GM19025 (cell line): ENCODE measurements around the gene GPR139.

Experiments used
- ATAC-seq: cut with Tn5 transposase; IDR thresholded peaks from one replicate; pipeline ENCODE4 v1.9.1; 2021; ENCODE audit warnings: mild to moderate bottlenecking, low read depth, moderate library complexity; ENCODE audit not compliant: unreplicated experiment

GPR139 gene

DNA sequence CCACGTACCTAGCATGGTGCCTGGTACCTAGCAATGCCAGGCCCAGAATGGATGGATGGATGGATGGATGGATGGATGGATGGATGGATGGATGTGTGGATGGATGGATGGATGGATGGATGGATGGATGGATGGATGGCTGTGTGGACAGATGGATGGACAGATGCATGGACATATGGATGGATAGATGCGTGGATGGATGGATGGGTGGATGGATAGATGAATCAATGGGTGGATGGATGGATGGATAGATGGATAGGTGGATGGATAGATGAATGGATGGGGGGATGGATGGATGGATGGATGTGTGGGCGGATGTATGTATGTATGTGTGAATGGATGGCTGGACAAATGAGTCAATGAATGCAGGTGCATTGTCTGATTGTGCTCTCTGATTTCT is 12.6 kb downstream of the GPR139 start:
- no peak for ATAC-seq

DNA sequence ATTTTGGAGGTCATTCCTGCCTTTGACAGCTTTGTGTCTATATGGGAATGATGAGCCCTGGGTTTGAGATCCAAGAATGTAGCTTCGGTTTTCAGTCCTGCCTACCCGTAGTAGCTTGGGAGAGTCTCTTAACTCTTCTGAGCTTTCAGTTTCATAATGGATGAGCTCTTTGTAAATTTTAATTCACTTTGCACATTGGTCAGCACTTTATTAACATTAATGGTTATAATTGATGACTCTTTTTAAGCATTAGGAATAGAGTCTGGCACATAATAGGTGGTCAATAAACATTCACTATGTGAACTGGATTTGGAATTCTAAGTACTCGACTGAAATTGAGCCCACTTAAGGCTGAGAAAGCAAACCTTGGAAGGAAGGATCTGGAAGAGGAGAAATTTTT is 17.3 kb downstream of the GPR139 start:
- ATAC-seq: no peak

DNA sequence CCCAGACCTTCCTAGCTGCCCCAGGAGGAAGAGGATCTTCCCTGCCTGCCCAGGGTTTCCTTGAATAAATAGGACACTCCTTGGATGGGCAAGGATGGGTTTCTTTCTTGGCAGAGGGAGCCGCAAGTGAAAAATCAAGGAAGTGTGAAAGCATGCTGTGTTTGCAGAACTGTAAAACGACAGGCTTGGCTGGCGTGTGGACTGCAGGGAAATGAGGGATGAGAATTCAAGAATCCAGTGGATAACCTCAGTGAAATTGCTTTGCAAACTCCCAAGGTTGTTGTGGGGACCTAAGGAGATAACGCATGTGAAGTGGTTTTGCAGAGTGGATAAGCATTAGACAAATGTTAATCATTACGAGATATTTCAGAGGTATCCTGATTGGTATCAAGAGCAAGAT is 20.4 kb downstream of the GPR139 start:
- ATAC-seq: no peak

DNA sequence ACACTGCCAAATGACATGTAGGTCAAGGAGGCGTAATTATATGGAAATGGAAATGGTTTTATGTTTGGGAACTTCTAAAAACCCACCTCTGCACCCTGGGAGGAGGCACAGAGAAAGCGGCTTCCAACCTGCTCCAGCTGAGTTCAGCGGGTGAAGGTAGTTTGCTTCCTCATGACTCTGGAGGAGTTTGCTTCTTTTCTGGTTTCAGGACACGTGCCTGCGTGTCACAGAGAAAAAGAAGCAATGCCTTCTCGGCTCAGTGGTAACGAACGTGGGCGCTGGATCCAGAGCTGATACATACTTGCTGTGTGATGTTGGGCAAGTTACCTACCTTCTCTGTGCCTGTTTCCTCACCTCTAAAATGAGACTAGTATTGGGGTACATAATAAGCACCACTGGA is 22.1 kb downstream of the GPR139 start:
- ATAC-seq: no peak

GRCh38 chr16:20051147-20051546 is 22.5 kb downstream of the GPR139 start:
- ATAC-seq: no peak

GRCh38 chr16:20049831-20050230 is 23.9 kb downstream of the GPR139 start:
- ATAC-seq: no peak

GRCh38 chr16:20045886-20046285 is 27.8 kb downstream of the GPR139 start:
- no peak for ATAC-seq

GRCh38 chr16:20042848-20043247 is 30.8 kb downstream of the GPR139 start:
- ATAC-seq: no peak

DNA sequence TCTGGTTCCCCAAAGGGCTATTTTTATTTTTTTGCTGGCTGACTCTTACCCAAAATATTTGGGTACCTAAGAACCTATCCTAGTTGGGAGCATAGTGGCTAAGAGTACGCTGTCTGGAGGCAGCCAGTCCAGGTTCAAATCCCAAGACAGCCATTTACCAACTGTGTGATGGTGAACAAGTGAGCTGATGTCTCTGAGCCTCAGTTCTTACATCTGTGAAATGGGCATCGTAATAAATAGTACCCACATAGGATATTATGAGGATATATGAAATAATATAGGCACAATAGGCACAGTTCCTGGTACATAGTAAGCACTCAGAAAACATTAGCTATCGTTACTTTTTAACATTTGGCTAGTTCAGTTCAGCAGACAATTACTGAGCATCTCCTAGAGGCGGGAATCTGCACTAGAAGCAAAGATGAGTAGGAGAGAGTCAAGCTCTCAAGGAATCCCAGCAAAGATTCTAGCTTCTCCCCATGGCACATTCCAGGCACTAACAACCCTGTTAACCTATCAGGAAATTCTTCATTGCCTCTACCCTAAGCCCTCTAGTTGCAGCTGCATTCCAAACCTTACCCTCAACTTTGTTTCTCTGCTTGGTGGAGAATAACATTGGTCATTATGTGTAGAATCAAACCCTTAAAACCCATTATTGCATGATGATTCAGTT is 31.6 kb downstream of the GPR139 start:
- ATAC-seq: no peak

GRCh38 chr16:20040011-20040410 is 33.7 kb downstream of the GPR139 start:
- ATAC-seq: no peak

DNA sequence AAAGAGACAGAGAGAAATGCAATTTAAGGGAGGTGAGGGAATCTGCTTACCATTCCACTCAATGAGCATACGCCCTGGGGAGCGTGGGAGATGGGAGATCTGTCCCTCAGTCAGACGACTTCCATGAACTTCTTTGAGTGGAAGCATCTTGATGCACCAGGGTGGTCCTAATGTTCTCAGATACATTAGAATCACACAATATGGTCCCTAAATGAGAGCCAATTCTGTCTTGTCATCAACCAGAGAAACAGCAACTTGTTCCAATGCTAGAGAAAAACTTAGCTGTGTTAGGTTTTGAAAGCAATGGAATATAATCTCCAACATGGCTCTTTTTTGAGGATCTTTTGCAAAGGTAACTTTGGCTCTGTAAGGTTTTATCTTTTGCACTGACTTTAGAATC is 44.1 kb downstream of the GPR139 start:
- ATAC-seq: no peak

GRCh38 chr16:20026361-20027072 is 47.2 kb downstream of the GPR139 start:
- ATAC-seq: no peak

DNA sequence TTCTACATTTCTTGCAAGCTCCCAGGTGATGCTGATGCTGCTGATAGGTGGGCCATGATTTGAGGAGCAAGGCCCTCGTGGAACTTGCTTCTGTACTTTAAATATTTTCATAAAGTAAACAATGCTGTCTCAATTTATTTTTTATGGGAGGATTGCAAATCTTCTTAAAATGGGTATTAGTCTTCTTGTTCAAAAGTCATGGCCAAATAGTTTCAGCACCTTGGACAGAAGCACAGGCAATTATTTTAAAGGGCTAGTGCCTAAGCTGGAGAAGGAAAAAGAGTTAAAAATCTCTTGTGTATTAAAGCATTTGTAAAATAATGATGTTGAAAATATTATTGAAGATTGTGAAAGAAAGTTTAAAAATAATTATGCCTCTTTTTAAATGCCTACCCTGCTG is 50.5 kb downstream of the GPR139 start:
- ATAC-seq: no peak

- no peak for ATAC-seq
Measured at GRCh38 chr16:20020976-20021375, 52.7 kb downstream of the GPR139 start.

DNA sequence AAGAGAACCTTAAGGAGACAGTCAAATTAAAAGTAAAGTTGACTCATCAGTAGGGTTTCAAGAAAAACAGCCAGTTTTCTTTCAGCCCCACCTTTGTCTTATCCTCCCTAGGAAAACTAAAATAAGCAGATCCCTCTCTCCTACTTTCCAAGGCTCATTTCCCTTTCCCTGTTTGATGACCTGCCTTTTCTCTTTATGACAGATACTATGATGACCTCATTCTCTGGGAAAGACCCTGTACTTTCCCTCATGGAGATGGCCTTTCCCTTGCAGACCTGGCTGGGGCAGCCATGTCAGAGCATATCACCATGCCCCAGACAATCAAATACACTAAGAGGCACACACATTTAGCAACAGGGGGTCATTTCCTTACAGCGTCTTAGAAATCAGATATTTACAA is 53.6 kb downstream of the GPR139 start:
- ATAC-seq: no peak

GRCh38 chr16:20016234-20016633 is 57.5 kb downstream of the GPR139 start:
- no peak for ATAC-seq

DNA sequence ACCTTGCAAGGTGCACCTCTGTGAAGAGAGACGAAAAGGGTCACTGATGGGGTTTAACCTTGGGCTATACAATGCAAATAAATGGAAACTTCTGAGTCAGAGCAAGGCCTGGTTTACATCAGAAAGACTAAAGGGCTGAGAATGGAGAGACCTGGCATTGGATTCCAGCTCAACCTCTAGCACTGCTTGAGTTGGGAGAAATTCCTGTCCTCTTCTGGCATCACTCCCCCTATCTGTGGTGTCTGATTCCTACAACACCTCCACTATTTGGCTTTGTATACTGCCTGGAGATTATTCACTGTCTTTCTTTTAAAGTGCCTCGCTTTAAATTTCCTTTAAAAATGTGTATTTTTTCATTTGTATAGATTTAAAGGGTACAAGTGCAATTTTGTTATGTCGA is 68.8 kb downstream of the GPR139 start:
- no peak for ATAC-seq

GRCh38 chr16:20002936-20003335 is 70.8 kb downstream of the GPR139 start:
- ATAC-seq: no peak

DNA sequence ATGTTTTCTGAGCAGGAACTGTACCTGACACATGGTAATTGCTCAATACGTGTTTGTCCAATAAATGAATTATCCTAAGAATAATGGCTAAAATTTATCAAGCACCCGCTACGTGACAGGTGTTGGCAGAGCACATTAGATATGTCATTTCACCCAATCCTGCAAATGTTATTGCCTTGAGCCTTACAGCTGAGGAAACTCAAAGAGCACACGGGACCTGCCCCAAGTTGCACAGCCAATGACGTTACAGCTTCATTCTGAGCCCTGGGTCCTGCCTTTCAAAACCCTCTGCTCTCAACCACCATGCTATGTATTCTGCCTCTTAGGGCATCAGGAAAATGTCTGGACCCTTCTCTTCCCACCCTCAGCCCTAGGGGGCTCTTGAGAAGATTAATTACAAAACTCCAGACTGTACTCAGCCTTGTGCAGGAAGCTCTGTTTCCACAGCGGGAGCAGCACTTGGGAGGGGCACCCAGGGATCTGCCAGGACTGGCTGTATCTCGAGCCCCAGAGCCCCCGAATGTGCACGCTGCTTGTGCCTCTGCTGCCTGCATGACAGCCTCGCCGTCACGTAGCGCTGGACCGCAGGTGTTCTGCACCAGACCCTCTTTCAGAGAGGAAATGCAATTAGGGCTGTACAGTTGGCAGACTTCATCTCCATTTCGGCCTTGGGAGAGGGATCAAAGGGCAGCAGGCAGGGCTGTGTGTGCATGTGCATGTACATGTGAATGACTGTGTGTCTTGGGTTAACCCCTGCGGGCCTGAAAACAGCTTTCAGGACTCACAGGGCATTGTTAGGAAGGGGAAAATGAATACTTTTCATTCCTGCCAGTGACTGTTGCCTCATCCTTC is 71.6 kb downstream of the GPR139 start:
- no peak for ATAC-seq

DNA sequence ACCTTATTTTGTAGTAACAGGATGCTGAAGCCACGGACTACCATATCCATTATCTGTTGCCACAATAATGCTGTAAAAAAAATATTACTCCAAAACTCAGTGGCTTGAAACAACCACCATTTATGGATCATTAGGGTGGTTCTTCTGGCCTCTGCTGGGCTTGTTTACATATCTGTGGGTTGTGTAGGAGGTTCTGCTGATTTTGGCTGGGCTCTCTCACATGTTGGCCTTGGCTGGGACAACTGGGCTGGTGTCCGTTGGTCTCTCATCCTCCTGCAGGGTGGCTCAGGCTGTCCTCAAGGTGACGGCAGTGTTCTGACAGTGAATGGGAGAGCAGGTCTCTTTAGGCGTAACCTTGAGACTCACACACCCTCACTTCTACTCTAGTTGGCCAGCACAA is 76.0 kb downstream of the GPR139 start:
- ATAC-seq: no peak

DNA sequence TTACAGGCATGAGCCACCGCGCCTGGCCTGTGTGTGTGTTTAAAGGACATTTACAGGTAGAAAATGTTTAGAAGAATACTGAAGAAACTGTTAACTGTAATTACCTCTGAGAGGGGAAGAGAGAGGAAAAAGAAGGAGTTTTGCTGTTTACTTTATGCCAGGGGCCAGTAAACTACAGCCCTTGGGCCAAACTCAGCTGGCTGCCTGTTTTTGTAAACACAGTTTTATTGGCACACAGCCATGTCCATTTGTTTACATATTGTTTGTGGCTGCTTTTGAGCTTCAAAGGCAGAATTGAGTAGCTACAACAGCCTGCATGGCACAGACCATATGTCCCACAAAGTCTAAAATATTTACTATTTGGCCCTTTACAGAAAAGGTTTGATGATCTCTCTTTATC is 76.4 kb downstream of the GPR139 start:
- ATAC-seq: no peak
